Transverse colon (tissue), 4 donors: Measurements from ENCODE around the gene LBX1. TPM values are rescaled to one million over a fixed set of nuclear protein-coding genes. Genes with fewer than 3 reads are reported as not detected.

Experiments
- DNase-seq: peaks from one replicate; pipeline ENCODE4 v3.0.0-alpha.2; 2019
- H3K27ac ChIP-seq, 4 donors: fragments of 200-600 bp; sonication (generic); 2 replicates each; pipeline ENCODE4 v1.5.1; 2016 to 2018; ENCODE audit warnings: inconsistent platforms in 4 of 4
- H3K27me3 ChIP-seq: fragments of 200-600 bp; sonication (generic); 2 replicates; pipeline ENCODE4 v1.5.1; 2017; ENCODE audit warnings: inconsistent platforms
- H3K36me3 ChIP-seq, 4 donors: fragments of 200-600 bp; sonication (generic); 2 replicates each; pipeline ENCODE4 v1.5.1; 2017 to 2019; ENCODE audit warnings: inconsistent platforms in 4 of 4
- H3K4me1 ChIP-seq, 4 donors: fragments of 200-600 bp; sonication (generic); 2 replicates each; pipeline ENCODE4 v1.5.1; 2017 to 2020; ENCODE audit warnings: inconsistent platforms in 4 of 4
- H3K4me3 ChIP-seq, 4 donors: fragments of 200-600 bp; sonication (generic); 1 replicate in 1 of 4; 2 replicates in 3 of 4; pipeline versions ENCODE4 v1.5.1 to v1.6.1; 2017 to 2019; ENCODE audit warnings: inconsistent platforms in 4 of 4
- H3K9me3 ChIP-seq, 2 donors: fragments of 200-600 bp; sonication (generic); 2 replicates each; pipeline ENCODE4 v1.5.1; 2017 to 2019; ENCODE audit warnings: inconsistent platforms in 2 of 2
- EP300 ChIP-seq: sonication (generic); formaldehyde crosslinking; IDR thresholded peaks from one replicate; pipeline ENCODE4 v1.6.1; 2017; ENCODE audit warnings: antibody characterized with exemption, low read depth
- POLR2A ChIP-seq: fragments of 450-650 bp; IDR thresholded peaks from one replicate; pipeline ENCODE4 v1.6.1; 2016; ENCODE audit warnings: antibody characterized with exemption, mild to moderate bottlenecking, moderate library complexity
- POLR2AphosphoS5 ChIP-seq, 3 donors: sonication (generic); formaldehyde crosslinking; IDR thresholded peaks; one replicate each; pipeline ENCODE4 v1.6.1; 2016; ENCODE audit warnings: antibody characterized with exemption in 3 of 3
- WGBS, 2 donors: methylation state at CpG; one replicate each; pipeline ENCODE4 v1.1.5; 2018; ENCODE audit warnings: low coverage in 1 of 2; 5-methylcytosine and 5-hydroxymethylcytosine counted together
- in situ Hi-C, 4 donors: fragments of 200-750 bp; cut with MboI; loops; one replicate each; pipeline versions ENCODE4 v1.15.0 to v1.15.1; 2017; ENCODE audit warnings: low sequenced_read_pairs in 3 of 4, low pct_ligation_motif_present in 1 of 4, low pct_unique_long_range_greater_than_20kb in 1 of 4
- intact Hi-C: fragments of 100-400 bp; cut with DNase I; formaldehyde crosslinking; loops from one replicate; pipeline ENCODE4 v1.15.1; 2023; ENCODE audit warnings: low total_unique reads
- total RNA-seq, 4 donors: library from RNA; depleted of rRNA; stranded (reverse); fragments of >200 nt; gene quantifications; one replicate each; pipeline ENCODE4 v1.1.0, GENCODE V29; 2016
- TF ChIP-seq, protein P1 (sequence below), 5 experiments: fragments of 200-600 bp in 3 of 5; fragments of 450-650 bp in 2 of 5; sonication (generic) in 3 of 5; IDR thresholded peaks; 1 replicate in 2 of 5; 2 replicates in 3 of 5; pipeline ENCODE4 v1.5.1; 2016 to 2017; ENCODE audit warnings: antibody characterized with exemption in 5 of 5, inconsistent platforms in 3 of 5, mild to moderate bottlenecking in 2 of 5, moderate library complexity in 1 of 5

The LBX1 gene, protein sequence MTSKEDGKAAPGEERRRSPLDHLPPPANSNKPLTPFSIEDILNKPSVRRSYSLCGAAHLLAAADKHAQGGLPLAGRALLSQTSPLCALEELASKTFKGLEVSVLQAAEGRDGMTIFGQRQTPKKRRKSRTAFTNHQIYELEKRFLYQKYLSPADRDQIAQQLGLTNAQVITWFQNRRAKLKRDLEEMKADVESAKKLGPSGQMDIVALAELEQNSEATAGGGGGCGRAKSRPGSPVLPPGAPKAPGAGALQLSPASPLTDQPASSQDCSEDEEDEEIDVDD
- total RNA-seq: not detected

DNA sequence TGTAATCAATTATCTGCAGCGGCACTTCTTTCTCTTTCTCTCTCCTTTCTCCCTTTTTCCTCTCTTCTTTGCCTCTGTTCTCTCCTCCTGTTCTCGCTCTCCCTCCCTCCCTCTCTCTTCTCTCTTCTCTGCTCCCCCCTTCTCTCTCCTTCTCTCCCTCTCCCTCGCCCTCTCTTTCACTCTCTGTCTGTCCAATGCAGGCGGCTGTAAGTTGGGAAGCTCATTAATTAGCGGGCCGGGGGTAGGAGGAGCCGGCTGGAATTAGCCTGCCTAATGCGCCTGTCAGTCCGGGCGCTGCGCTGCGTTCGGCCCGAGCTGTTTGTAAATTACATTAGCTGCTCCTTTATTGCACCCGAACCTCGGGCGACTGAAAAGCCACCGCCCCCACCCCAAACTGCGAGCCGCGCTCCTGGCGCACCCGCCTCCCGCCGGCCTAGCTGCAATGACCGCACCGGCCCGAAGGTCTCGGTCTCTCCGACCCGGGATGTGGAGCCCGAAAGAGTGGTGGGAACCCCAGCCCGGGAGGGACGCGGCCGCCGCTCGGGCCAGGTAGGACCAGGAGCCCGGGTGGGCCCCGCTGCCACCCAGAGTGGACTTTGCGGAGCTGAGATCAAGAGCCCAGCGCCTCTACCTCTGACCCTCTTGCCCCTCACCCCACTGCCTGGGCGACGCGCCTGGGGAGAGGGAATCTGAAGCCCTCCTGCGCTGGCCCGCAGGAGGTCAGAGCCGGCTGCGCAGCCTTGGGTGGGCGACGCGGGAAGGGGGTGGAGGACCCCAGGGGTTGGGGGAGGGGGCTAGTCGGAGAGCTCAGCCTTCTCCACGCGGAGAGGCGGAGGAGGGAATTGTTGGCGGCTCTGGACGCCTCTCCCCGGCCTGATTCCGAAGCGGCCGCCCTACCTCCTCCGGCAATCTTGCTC lies at the start of gene LBX1:
Gene LBX1, minus strand, starts transcription at position 198 of the 917 bp plus-strand sequence. CDS start 648 bp downstream, outside the sequence.
- intact Hi-C loops: loop anchor here (5.0 kb wide), 1 partner anchor 1827 kb away; no protein-coding TSS in a partner anchor
- peaks cover 20 to 52% (median 39%) of the 10 kb centered on the region in 4 donors for H3K4me1 ChIP-seq

DNA sequence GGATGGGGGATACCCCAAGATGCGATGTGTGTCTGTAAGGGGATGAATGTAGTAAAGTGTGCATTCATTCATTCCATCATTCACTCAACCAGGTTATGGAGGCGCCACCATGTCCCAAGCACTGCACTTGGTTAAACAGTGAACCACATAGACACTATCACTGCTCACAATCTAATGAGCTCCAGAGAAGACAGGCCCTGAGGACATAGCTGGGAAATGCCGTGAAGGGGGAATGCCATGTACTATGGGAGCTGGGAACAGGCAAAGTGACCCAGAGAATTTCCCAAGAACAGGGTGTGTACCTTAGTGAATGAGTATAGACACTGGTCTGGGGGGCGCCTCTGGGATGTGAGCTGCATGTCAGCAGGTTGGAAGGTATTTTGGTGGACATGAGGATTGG lies 44.5 kb upstream of the LBX1 start:
- WGBS, 2 donors: 60 to 92% methylated on average over 1 to 4 of the region's 4 CpGs
- no peak for TF ChIP-seq POLR2AphosphoS5 (IDR thresholded peaks at IDR 0.05)
- TF ChIP-seq, protein P1, sequence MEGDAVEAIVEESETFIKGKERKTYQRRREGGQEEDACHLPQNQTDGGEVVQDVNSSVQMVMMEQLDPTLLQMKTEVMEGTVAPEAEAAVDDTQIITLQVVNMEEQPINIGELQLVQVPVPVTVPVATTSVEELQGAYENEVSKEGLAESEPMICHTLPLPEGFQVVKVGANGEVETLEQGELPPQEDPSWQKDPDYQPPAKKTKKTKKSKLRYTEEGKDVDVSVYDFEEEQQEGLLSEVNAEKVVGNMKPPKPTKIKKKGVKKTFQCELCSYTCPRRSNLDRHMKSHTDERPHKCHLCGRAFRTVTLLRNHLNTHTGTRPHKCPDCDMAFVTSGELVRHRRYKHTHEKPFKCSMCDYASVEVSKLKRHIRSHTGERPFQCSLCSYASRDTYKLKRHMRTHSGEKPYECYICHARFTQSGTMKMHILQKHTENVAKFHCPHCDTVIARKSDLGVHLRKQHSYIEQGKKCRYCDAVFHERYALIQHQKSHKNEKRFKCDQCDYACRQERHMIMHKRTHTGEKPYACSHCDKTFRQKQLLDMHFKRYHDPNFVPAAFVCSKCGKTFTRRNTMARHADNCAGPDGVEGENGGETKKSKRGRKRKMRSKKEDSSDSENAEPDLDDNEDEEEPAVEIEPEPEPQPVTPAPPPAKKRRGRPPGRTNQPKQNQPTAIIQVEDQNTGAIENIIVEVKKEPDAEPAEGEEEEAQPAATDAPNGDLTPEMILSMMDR (IDR thresholded peaks at IDR 0.05): no peak
- TF ChIP-seq POLR2A: no peak
- TF ChIP-seq EP300: no peak
- Histone ChIP-seq H3K4me3 (no peak overlapping the region), H3K27me3 (peaks cover 34% of the 10 kb centered on the region), H3K36me3 (no peaks in the 10 kb centered on the region), H3K4me1 (no peaks in the 10 kb centered on the region), H3K9me3 (no peaks in the 10 kb centered on the region), H3K27ac (no peak overlapping the region)
- intact Hi-C loops: no loop called here
- no peak for DNase-seq
- in situ Hi-C loops: no loop called here

More for the DNA sequence above, at the start of gene LBX1:
- TF ChIP-seq, protein P1 (IDR thresholded peaks at IDR 0.05): no peak
- no peak for TF ChIP-seq POLR2AphosphoS5 (IDR thresholded peaks at IDR 0.05)
- TF ChIP-seq POLR2A: no peak
- no peak for TF ChIP-seq EP300
- Histone ChIP-seq H3K27me3 (peaks cover 100% of the 10 kb centered on the region), H3K9me3 (no peaks in the 10 kb centered on the region), H3K36me3 (no peaks in the 10 kb centered on the region), H3K27ac (no peak within 1 kb of the TSS), H3K4me3 (peak within 1 kb of the TSS in 1 of 4 donors; percentile 20)
- DNase-seq: no peak
- in situ Hi-C loops: no loop called here
- 0 to 13% methylated on average over 2 to 38 of the region's 63 CpGs for WGBS, 2 donors

DNA sequence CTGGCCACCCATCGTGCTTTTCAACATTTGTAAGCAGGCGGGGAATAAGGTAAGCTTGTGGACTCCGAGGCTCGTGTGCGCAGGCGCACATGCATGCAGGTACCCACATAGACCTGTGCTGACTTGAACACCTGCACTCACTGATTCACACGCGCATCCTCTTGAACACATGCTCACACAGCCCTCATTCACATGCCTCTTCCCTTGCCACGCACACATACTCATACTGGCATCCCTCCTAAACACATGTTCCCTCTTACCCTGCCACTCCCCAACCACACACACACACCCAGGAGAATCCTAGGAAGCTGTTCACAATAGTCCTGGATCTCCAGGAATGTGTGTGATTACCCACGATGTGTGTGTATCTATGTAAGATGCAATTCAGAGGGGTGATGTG lies 44.1 kb upstream of the LBX1 start:
- H3K27me3 ChIP-seq: peaks cover 36% of the 10 kb centered on the region
- no peaks in the 10 kb centered on the region for H3K36me3 ChIP-seq
- H3K9me3 ChIP-seq: no peaks in the 10 kb centered on the region
- DNase-seq: no peak
- in situ Hi-C loops (no loop called here), intact Hi-C loops (no loop called here)
- no peak overlapping the region for H3K4me3 ChIP-seq
- no peak for TF ChIP-seq POLR2A
- TF ChIP-seq POLR2AphosphoS5 (IDR thresholded peaks at IDR 0.05): no peak
- TF ChIP-seq, protein P1 (IDR thresholded peaks at IDR 0.05): no peak
- no peak for TF ChIP-seq EP300
- 86% methylated on average over 10 of the region's 10 CpGs; no CpG with 5 or more reads in 1 of the 2 donors for WGBS, 2 donors
- H3K27ac ChIP-seq: no peak overlapping the region
- no peaks in the 10 kb centered on the region for H3K4me1 ChIP-seq

DNA sequence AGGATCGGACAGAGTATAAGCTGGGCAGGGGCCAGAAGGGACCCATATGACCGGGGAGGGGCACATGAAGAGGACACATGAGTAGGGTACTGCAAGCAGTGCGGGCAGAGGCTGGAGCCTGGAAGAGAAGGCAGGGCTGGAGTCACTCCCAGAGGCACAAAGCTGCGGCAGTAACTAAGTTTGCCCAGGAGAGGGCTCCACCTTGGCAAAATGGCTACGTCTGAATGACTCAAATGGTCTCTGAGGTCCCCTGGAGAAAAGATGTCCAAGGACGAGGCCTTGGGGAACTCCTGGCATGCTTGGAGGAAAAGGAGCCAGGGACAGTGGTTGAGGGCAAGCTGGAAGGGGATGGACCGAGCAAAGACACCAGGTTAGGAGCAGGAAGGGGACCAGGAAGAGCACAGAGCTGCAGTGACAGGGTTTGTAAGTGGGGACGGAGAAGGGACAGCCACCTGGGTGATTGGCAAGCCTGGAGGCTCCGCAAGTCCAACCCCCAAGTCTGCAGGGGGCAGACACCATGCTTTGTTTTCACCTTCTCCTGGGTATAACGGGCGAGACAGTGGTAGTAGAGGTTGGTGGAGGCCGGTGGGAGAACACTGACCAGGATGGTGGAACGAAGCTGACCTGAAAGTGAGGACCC lies 43.1 kb upstream of the LBX1 start:
- in situ Hi-C loops (no loop called here), intact Hi-C loops (no loop called here)
- no peak for TF ChIP-seq POLR2A
- TF ChIP-seq, protein P1 (IDR thresholded peaks at IDR 0.05): peak; percentile 62 to 74 (median 65)
- Histone ChIP-seq H3K27ac (no peak overlapping the region), H3K36me3 (no peaks in the 10 kb centered on the region), H3K4me1 (no peaks in the 10 kb centered on the region), H3K9me3 (no peaks in the 10 kb centered on the region), H3K4me3 (no peak overlapping the region), H3K27me3 (peaks cover 36% of the 10 kb centered on the region)
- WGBS, 2 donors: 6 to 40% methylated on average over 3 to 13 of the region's 13 CpGs
- peak; percentile 61 for DNase-seq
